Chondrocyte (in vitro differentiated cells): ENCODE data around the gene MAP7D2. TPM values are rescaled to one million over a fixed set of nuclear protein-coding genes. Genes with fewer than 3 reads are reported as not detected.

Source experiments
- DNase-seq: peaks from one replicate; pipeline ENCODE4 v3.0.0; 2021; ENCODE audit warnings: mixed read lengths, low spot score
- H3K27ac Mint-ChIP-seq: one replicate; pipeline ENCODE4 v1.8.0; 2021; ENCODE audit warnings: mild to moderate bottlenecking, moderate library complexity, mixed read lengths; ENCODE audit not compliant: unreplicated experiment
- H3K27me3 Mint-ChIP-seq: 2 replicates; pipeline ENCODE4 v1.8.0; 2021; ENCODE audit warnings: low read depth, mixed read lengths
- H3K36me3 Mint-ChIP-seq: 2 replicates; pipeline ENCODE4 v1.8.0; 2021; ENCODE audit warnings: low read depth, mixed read lengths
- H3K4me1 Mint-ChIP-seq: 2 replicates; pipeline ENCODE4 v1.8.0; 2021; ENCODE audit warnings: low read depth, mild to moderate bottlenecking, mixed read lengths
- H3K4me3 Mint-ChIP-seq: one replicate; pipeline ENCODE4 v1.8.0; 2021; ENCODE audit warnings: mild to moderate bottlenecking, moderate library complexity, mixed read lengths; ENCODE audit not compliant: unreplicated experiment
- H3K9me3 Mint-ChIP-seq: 2 replicates; pipeline ENCODE4 v1.8.0; 2021; ENCODE audit warnings: low read depth, mixed read lengths
- total RNA-seq: library from RNA; stranded (reverse); gene quantifications from 3 replicates; pipeline ENCODE4 v1.2.1, GENCODE V29; 2021
- TF ChIP-seq, protein P1 (sequence below): fragments of 200-600 bp; sonication (generic); IDR thresholded peaks from 2 replicates; pipeline ENCODE4 v1.5.0; 2021; ENCODE audit warnings: antibody characterized with exemption, mild to moderate bottlenecking, moderate library complexity

MAP7D2 gene
- total RNA-seq, 1 donor from 2014 or later, result 0.62 TPM

DNA sequence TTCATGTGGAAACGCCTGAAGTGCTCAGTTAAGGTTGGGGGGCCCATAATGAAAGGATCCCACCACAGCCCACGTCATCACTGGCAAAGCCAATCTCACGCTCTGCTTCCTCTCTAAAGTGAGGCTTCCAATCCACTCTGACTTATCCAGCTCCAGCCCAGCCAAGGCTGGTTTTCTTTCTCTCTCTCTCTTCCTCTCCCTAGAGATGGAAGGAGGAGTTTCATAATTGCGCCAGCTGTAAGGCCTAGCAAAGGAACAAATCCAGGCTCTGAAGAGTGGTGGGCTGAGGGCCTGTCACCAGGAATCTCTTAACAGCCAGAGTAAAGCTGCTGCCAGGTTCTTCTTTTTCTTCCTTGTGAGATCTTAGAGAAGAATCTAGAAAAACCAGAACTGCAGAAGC lies 105.1 kb downstream of the MAP7D2 start:
- H3K27ac Mint-ChIP-seq, result no peak overlapping the region
- peaks cover 32% of the 10 kb centered on the region for H3K9me3 Mint-ChIP-seq
- no peak overlapping the region for H3K4me3 Mint-ChIP-seq
- no peaks in the 10 kb centered on the region for H3K27me3 Mint-ChIP-seq
- no peak for DNase-seq
- TF ChIP-seq, protein P1, sequence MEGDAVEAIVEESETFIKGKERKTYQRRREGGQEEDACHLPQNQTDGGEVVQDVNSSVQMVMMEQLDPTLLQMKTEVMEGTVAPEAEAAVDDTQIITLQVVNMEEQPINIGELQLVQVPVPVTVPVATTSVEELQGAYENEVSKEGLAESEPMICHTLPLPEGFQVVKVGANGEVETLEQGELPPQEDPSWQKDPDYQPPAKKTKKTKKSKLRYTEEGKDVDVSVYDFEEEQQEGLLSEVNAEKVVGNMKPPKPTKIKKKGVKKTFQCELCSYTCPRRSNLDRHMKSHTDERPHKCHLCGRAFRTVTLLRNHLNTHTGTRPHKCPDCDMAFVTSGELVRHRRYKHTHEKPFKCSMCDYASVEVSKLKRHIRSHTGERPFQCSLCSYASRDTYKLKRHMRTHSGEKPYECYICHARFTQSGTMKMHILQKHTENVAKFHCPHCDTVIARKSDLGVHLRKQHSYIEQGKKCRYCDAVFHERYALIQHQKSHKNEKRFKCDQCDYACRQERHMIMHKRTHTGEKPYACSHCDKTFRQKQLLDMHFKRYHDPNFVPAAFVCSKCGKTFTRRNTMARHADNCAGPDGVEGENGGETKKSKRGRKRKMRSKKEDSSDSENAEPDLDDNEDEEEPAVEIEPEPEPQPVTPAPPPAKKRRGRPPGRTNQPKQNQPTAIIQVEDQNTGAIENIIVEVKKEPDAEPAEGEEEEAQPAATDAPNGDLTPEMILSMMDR, result no peak
- H3K4me1 Mint-ChIP-seq, result no peaks in the 10 kb centered on the region
- peaks cover 6% of the 10 kb centered on the region for H3K36me3 Mint-ChIP-seq

DNA sequence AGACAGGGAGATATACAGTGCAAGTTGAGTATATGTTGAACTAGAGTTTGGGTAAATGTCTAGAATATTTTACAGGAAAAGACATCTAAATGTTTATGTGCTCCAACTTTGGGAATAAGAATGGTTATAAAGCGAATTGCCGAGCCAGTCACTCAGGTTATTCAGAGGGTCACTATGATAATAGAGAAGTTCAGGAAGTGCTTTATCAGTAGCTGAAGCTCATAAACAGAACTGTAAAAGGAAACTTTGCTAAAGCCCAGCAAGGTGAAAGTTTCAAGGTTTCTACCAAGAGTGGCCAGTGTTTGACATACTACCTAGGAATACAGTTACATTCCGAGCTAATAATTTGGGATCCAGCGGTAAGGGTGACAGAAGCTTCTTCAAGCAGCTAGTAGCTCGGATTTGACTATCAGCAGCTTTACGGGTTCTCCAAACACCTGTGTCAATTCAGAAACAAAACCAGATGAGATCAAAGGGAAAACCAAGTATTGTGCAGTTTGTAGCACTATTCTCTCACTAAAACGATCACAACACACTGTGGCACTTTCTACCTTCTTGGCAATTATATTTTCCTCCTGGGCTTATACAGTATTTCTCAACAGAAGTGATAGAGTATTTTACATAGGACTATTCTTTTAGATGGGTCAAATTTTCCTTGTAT lies 108.6 kb downstream of the MAP7D2 start:
- TF ChIP-seq, protein P1, result no peak
- Mint-ChIP-seq H3K9me3 (peaks cover 4% of the 10 kb centered on the region), H3K27me3 (no peaks in the 10 kb centered on the region), H3K27ac (no peak overlapping the region), H3K4me1 (no peaks in the 10 kb centered on the region), H3K4me3 (no peak overlapping the region), H3K36me3 (no peaks in the 10 kb centered on the region)
- no peak for DNase-seq

- Mint-ChIP-seq H3K4me1 (no peaks in the 10 kb centered on the region), H3K27me3 (no peaks in the 10 kb centered on the region), H3K36me3 (no peaks in the 10 kb centered on the region), H3K4me3 (no peak overlapping the region), H3K9me3 (peaks cover 2% of the 10 kb centered on the region), H3K27ac (no peak overlapping the region)
- DNase-seq, result no peak
- TF ChIP-seq, protein P1, result no peak
Measured at GRCh38 chrX:20005883-20006282, 110.8 kb downstream of the MAP7D2 start.

DNA sequence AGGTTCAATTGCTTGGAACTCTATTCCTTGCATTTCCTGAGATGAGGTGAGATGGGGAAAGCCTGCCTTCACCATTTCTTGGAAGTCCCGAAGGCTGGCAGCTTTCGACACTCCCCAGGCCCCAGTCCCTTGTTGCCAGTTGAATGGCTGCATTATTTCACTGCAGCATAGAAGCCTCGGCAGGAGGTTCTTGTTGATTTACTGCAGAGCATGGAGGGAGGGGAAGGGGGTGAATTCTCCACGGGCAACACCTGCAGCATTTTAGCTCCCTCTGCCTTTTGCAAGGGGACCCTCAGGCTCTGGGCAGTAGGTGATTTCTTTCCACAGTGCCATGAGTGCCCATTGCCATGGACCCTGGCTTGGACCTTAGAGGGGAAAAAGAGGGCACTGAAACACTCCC lies 115.1 kb downstream of the MAP7D2 start:
- Mint-ChIP-seq H3K4me3 (no peak overlapping the region), H3K4me1 (no peaks in the 10 kb centered on the region), H3K27me3 (no peaks in the 10 kb centered on the region), H3K9me3 (no peaks in the 10 kb centered on the region), H3K27ac (no peak overlapping the region), H3K36me3 (no peaks in the 10 kb centered on the region)
- TF ChIP-seq, protein P1, result no peak
- no peak for DNase-seq

DNA sequence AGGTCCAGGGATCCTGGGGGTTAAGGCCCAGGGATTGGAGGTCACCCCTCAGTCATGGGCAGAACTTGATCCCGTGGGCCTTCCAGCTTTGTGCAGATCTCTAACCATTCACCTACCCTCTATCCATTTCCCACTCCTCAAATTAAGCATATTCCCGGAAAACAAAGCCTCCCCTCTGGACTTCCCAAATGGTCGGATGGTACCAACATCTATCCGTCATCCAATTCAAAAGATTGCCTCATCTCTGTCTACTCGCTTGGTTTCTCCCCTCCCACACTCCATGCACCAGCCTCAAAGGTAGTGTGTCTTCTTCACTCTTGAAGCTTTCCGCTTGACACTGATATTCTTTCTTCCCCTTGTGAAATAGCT lies 125.4 kb downstream of the MAP7D2 start:
- Mint-ChIP-seq H3K36me3 (peaks cover 3% of the 10 kb centered on the region), H3K27ac (peak overlapping the region; percentile 65), H3K27me3 (no peaks in the 10 kb centered on the region), H3K4me3 (peak overlapping the region; percentile 61), H3K4me1 (peaks cover 12% of the 10 kb centered on the region), H3K9me3 (peaks cover 11% of the 10 kb centered on the region)
- DNase-seq, result no peak
- TF ChIP-seq, protein P1, result peak; percentile 11
